ENCODE results near the gene NTRK3. TPM values are rescaled to one million over a fixed set of nuclear protein-coding genes. Genes with fewer than 3 reads are reported as not detected.

The NTRK3 gene
- total RNA-seq, 2 experiments from 2014 or later, result not detected

- Mint-ChIP-seq H3K27me3 (no peaks in the 10 kb centered on the region), H3K4me3 (no peak overlapping the region), H3K4me1 (no peaks in the 10 kb centered on the region), H3K36me3 (ENCODE audit: low read depth) (no peaks in the 10 kb centered on the region), H3K9me3 (no peaks in the 10 kb centered on the region), H3K27ac (no peak overlapping the region)
- ChIA-PET POLR2A (no interaction called here), CTCF (no interaction called here)
- DNase-seq, result no peak
These were observed 346.2 kb downstream of the NTRK3 start for GRCh38 chr15:87910301-87910700.

GRCh38 chr15:87907676-87908446, 348.7 kb downstream of the NTRK3 start:
- no peaks in the 10 kb centered on the region for H3K36me3 Mint-ChIP-seq (ENCODE audit: low read depth)
- ChIA-PET CTCF (no interaction called here), POLR2A (no interaction called here)
- H3K4me3 Mint-ChIP-seq, result no peak overlapping the region
- no peaks in the 10 kb centered on the region for H3K9me3 Mint-ChIP-seq
- DNase-seq, result no peak
- no peak overlapping the region for H3K27ac Mint-ChIP-seq
- H3K4me1 Mint-ChIP-seq, result no peaks in the 10 kb centered on the region
- no peaks in the 10 kb centered on the region for H3K27me3 Mint-ChIP-seq

- no peak overlapping the region for H3K27ac Mint-ChIP-seq
- no peaks in the 10 kb centered on the region for H3K4me1 Mint-ChIP-seq
- CTCF ChIA-PET, result no interaction called here
- DNase-seq, result no peak
- POLR2A ChIA-PET, result no interaction called here
- H3K36me3 Mint-ChIP-seq (ENCODE audit: low read depth), result no peaks in the 10 kb centered on the region
- H3K4me3 Mint-ChIP-seq, result no peak overlapping the region
- no peaks in the 10 kb centered on the region for H3K27me3 Mint-ChIP-seq
- no peaks in the 10 kb centered on the region for H3K9me3 Mint-ChIP-seq
These were observed 350.1 kb downstream of the NTRK3 start for GRCh38 chr15:87906444-87906843.

GRCh38 chr15:87902772-87903426, 353.6 kb downstream of the NTRK3 start:
- ChIA-PET CTCF (no interaction called here), POLR2A (no interaction called here)
- H3K27me3 Mint-ChIP-seq, result no peaks in the 10 kb centered on the region
- H3K27ac Mint-ChIP-seq, result no peak overlapping the region
- no peak for DNase-seq
- H3K4me1 Mint-ChIP-seq, result no peaks in the 10 kb centered on the region
- H3K36me3 Mint-ChIP-seq (ENCODE audit: low read depth), result no peaks in the 10 kb centered on the region
- no peak overlapping the region for H3K4me3 Mint-ChIP-seq
- no peaks in the 10 kb centered on the region for H3K9me3 Mint-ChIP-seq

GRCh38 chr15:87901926-87902690, 354.4 kb downstream of the NTRK3 start:
- Mint-ChIP-seq H3K9me3 (no peaks in the 10 kb centered on the region), H3K27ac (no peak overlapping the region), H3K27me3 (no peaks in the 10 kb centered on the region), H3K4me1 (no peaks in the 10 kb centered on the region), H3K36me3 (ENCODE audit: low read depth) (no peaks in the 10 kb centered on the region), H3K4me3 (no peak overlapping the region)
- CTCF ChIA-PET, result no interaction called here
- no peak for DNase-seq
- POLR2A ChIA-PET, result no interaction called here

GRCh38 chr15:87901008-87901407, 355.5 kb downstream of the NTRK3 start:
- Mint-ChIP-seq H3K4me3 (no peak overlapping the region), H3K9me3 (no peaks in the 10 kb centered on the region), H3K36me3 (ENCODE audit: low read depth) (no peaks in the 10 kb centered on the region), H3K27ac (no peak overlapping the region), H3K4me1 (no peaks in the 10 kb centered on the region), H3K27me3 (no peaks in the 10 kb centered on the region)
- CTCF ChIA-PET, result no interaction called here
- no peak for DNase-seq
- POLR2A ChIA-PET, result no interaction called here

- Mint-ChIP-seq H3K4me1 (no peaks in the 10 kb centered on the region), H3K27ac (no peak overlapping the region), H3K36me3 (ENCODE audit: low read depth) (no peaks in the 10 kb centered on the region), H3K27me3 (no peaks in the 10 kb centered on the region), H3K9me3 (no peaks in the 10 kb centered on the region), H3K4me3 (no peak overlapping the region)
- POLR2A ChIA-PET, result no interaction called here
- DNase-seq, result no peak
- CTCF ChIA-PET, result no interaction called here
These were observed 359.6 kb downstream of the NTRK3 start for GRCh38 chr15:87896936-87897335.

GRCh38 chr15:87887177-87887576, 369.4 kb downstream of the NTRK3 start:
- Mint-ChIP-seq H3K4me3 (no peak overlapping the region), H3K27ac (no peak overlapping the region), H3K4me1 (no peaks in the 10 kb centered on the region), H3K27me3 (no peaks in the 10 kb centered on the region), H3K9me3 (no peaks in the 10 kb centered on the region), H3K36me3 (ENCODE audit: low read depth) (no peaks in the 10 kb centered on the region)
- DNase-seq, result no peak
- ChIA-PET POLR2A (no interaction called here), CTCF (no interaction called here)

GRCh38 chr15:87881026-87881425, 375.5 kb downstream of the NTRK3 start:
- no peaks in the 10 kb centered on the region for H3K4me1 Mint-ChIP-seq
- H3K9me3 Mint-ChIP-seq, result no peaks in the 10 kb centered on the region
- ChIA-PET CTCF (no interaction called here), POLR2A (no interaction called here)
- H3K4me3 Mint-ChIP-seq, result no peak overlapping the region
- no peak overlapping the region for H3K27ac Mint-ChIP-seq
- no peaks in the 10 kb centered on the region for H3K36me3 Mint-ChIP-seq (ENCODE audit: low read depth)
- DNase-seq, result no peak
- H3K27me3 Mint-ChIP-seq, result no peaks in the 10 kb centered on the region

- no peak overlapping the region for H3K4me3 Mint-ChIP-seq
- no peak overlapping the region for H3K27ac Mint-ChIP-seq
- CTCF ChIA-PET, result interaction anchor here (0.7 kb wide), 2 partner anchors 11 to 247 kb away, joined by 3 read pairs; no protein-coding TSS in a partner anchor
- no peaks in the 10 kb centered on the region for H3K9me3 Mint-ChIP-seq
- no peaks in the 10 kb centered on the region for H3K36me3 Mint-ChIP-seq (ENCODE audit: low read depth)
- DNase-seq, result no peak
- no peaks in the 10 kb centered on the region for H3K27me3 Mint-ChIP-seq
- POLR2A ChIA-PET, result no interaction called here
- no peaks in the 10 kb centered on the region for H3K4me1 Mint-ChIP-seq
These were observed 378.6 kb downstream of the NTRK3 start for GRCh38 chr15:87877822-87878542.

- H3K9me3 Mint-ChIP-seq, result no peaks in the 10 kb centered on the region
- POLR2A ChIA-PET, result no interaction called here
- H3K27ac Mint-ChIP-seq, result no peak overlapping the region
- no peaks in the 10 kb centered on the region for H3K36me3 Mint-ChIP-seq (ENCODE audit: low read depth)
- no peaks in the 10 kb centered on the region for H3K4me1 Mint-ChIP-seq
- H3K4me3 Mint-ChIP-seq, result no peak overlapping the region
- CTCF ChIA-PET, result no interaction called here
- no peaks in the 10 kb centered on the region for H3K27me3 Mint-ChIP-seq
- no peak for DNase-seq
These were observed 379.3 kb downstream of the NTRK3 start for GRCh38 chr15:87877114-87877810.

GRCh38 chr15:87874896-87875711, 381.4 kb downstream of the NTRK3 start:
- peaks cover 1% of the 10 kb centered on the region for H3K27me3 Mint-ChIP-seq
- no peaks in the 10 kb centered on the region for H3K4me1 Mint-ChIP-seq
- DNase-seq, result no peak
- no peaks in the 10 kb centered on the region for H3K9me3 Mint-ChIP-seq
- no peak overlapping the region for H3K4me3 Mint-ChIP-seq
- H3K36me3 Mint-ChIP-seq (ENCODE audit: low read depth), result no peaks in the 10 kb centered on the region
- CTCF ChIA-PET, result no interaction called here
- POLR2A ChIA-PET, result no interaction called here
- no peak overlapping the region for H3K27ac Mint-ChIP-seq
